ENCODE results near the gene SLC45A1.

SLC45A1 gene

DNA sequence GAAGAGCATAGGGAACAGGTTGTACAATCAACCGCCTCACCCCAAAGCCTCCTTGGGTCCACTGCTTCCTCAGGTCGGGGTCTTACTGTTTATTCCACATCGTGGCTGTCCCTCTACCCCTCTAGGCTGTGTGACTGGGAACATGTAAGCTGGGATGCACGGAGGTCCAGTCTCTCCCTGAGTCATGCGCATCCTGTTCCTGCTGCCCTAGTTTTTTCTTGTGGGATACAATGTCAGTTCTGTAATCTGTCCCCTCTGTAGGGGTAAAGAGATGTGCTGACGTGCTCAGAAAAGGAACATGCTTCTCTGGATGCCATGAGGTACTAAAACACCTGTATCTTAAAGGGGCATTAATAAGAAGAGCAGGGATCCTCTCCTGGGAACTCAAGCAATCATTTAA lies 66.2 kb downstream of the SLC45A1 start:
- DNase-seq (ENCODE audit: low read depth in 3 of 3, low spot score in 1 of 3): no peak

DNA sequence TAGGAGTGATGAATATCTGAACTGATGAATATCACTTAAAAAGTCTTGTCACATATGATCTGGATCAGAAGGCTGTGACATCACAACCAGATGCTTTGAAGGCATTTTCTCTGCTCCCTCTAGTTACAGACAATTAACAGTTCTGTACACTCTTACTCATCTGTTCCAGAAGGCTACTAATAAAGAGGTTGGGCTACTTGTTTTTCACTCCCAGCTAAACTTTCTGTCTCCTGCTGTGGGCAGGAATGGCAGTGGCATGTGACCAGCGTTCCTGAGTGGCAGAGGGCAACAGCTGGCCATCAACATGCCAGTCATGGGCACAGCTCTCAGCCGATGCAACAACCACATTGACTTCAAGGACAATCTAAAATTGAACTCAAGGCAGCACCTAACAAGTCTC lies 66.7 kb downstream of the SLC45A1 start:
- no peak for DNase-seq (ENCODE audit: low read depth in 3 of 3, low spot score in 1 of 3)

DNA sequence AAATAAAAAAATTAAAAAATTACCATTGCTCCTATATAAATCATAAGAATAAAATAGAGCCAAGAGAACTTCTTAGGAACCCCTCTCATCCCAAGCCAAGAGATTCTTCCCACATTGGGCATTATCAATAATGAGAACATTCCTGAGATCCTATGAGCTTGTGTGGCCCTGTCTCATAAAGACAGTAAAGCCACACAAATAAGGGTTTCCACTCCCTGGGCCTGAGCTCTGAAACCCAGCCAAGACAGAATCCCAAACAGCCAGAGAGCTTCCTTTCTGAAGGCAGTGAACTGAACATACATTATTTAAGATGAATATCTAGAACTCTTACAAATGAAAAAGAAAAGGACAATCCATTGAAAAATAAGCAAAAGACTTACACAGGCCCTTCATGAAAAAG lies 68.3 kb downstream of the SLC45A1 start:
- no peak for DNase-seq (ENCODE audit: low read depth in 3 of 3, low spot score in 1 of 3)

DNA sequence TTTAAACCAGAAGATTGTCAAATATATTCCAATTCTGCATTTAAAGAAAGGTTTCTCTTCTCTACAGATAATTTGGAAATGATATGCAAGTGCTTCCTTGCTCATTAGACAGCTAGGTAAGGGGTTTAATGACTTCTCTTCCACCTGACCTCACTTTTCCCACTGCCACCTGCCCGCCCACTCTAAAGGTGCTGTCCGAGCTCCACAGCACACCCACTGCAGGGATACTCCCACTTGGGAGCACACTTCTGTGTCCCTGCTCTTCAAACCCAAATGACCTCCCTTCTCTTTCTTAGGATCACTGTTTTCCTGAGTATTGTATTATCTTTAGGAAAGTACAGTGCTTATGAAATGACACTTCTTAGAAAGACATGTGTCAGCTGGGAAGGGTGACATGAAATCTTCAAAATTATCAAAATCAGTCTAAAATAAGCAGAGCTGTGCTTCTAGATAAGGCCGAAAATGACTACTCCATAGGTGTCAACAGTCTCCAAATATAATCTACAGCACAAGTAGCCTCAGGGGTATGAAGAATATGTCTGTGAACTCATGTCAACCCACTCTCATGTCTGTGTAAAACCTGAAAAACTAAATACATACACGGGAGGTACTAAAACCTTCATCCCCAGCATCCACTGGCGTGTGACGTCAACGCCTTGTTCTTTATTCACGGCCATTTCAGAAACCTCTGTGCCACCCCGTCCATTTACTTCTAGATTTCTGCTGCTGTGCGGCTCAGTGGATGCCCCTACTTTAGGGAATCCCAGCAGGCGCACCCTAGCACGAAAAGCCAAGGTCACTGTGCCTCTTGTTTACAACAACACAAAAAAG lies 71.0 kb downstream of the SLC45A1 start:
- no peak for DNase-seq (ENCODE audit: low read depth in 3 of 3, low spot score in 1 of 3)

DNA sequence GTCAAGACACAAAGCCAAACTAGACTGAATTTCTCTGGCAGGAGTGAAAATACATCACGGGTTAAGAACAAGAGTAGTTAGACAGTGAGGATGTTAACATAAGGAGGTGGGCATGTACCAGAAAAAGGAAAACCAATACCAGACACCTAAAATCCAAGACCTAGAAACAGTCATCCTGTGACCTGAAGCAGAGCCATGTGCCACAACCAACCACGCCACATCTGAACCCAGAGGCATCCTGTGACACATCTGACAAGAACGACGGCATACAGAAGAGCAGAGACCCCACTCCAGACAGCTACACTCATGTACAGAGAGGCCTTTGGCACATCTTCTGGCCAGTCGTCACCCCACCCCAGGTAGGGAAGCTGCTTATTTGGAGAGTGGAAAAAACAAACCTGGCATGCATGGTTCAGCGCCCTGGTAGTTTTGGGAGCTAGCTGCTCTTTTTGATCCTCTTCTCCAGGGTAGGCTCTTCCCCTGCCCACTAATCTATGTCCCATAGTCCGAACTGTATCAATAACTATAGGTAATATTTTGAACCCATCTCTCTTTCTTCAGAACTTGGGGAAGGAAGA lies 72.1 kb downstream of the SLC45A1 start:
- no peak for DNase-seq (ENCODE audit: low read depth in 3 of 3, low spot score in 1 of 3)

DNA sequence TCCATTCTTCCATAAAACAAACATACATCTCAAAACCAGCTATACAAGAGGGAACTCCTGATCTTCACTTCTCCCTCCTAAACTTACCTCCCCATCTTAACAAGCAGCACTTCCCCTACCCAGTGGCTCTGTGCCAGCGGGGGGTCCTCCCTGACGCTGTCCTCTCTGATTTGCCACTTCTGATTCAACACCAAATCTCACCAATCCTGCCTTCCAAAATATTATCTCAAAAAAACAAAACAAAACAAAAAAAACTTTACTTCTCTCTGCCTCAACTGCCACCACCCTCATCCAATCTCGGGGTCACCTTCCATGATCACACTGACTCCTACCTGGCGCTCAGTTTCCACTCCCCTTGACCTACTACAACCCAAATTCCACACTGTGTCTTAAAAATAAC lies 72.8 kb downstream of the SLC45A1 start:
- DNase-seq (ENCODE audit: low read depth in 3 of 3, low spot score in 1 of 3): no peak

DNA sequence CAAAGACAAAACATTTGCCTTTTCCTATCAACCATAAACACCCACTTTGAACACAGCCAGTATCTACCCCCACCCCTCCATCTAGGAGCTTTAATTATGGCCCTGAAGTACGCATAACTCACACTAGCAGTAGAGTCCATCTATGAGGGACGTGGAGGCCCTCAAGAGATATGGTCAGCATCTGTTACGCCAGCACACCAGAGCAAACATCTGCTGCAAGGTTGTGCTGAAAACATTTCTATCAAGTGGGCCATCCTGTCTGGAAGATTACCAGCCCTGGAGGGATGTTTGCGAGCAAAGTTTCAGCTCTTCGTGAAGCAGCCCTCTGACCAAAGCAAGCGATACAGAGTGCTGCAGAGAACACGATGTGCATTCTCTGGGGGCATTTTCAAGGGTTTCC lies 74.6 kb downstream of the SLC45A1 start:
- DNase-seq (ENCODE audit: low read depth in 3 of 3, low spot score in 1 of 3): no peak
